Measurements from ENCODE around the gene PLEKHG4.

The PLEKHG4 gene

GRCh38 chr16:67336648-67337047 lies 57.3 kb downstream of the PLEKHG4 start:
- no peaks in the 10 kb centered on the region for H3K4me1 Mint-ChIP-seq
- ATAC-seq (replicated peaks) (no peak), DNase-seq (no peak)
- no peak overlapping the region for H3K27ac Mint-ChIP-seq
- H3K36me3 Mint-ChIP-seq: peaks cover 5 to 11% of the 10 kb centered on the region in 2 donors
- no peaks in the 10 kb centered on the region for H3K27me3 Mint-ChIP-seq
- H3K9me3 Mint-ChIP-seq: peaks cover 0 to 5% of the 10 kb centered on the region in 2 donors
- H3K4me3 Mint-ChIP-seq: no peak overlapping the region
